ENCODE data around the gene SERAC1.
A peak's percentile ranks its signal among the peaks of the same experiment; 100 is the strongest.

The SERAC1 gene

GRCh38 chr6:158080849-158081656, 87.0 kb downstream of the SERAC1 start:
- DNase-seq (ENCODE audit: low read depth in 2 of 2), result no peak

GRCh38 chr6:158078320-158078719, 89.7 kb downstream of the SERAC1 start:
- DNase-seq (ENCODE audit: low read depth in 2 of 2), result no peak

DNA sequence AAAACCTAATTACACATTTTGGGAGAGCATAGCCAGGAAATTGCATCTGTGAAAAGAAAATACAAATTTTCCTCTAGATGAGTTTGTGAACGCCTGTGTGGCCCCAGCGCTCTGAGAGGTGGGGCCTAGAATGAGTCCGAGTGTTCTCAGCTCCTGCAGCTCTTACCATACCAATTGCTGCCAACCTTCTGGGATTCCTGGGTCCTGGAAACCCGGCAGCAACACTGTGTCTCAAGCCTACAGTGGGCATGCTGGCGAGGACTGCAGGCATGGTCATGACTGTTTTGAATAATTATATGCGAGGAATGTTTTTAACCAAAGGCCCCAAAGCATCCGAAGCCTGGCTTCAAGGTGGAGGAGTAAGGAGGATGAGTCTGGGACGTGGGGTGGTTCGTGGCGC, 90.4 kb downstream of the SERAC1 start:
- DNase-seq (ENCODE audit: low read depth in 2 of 2), result no peak

DNA sequence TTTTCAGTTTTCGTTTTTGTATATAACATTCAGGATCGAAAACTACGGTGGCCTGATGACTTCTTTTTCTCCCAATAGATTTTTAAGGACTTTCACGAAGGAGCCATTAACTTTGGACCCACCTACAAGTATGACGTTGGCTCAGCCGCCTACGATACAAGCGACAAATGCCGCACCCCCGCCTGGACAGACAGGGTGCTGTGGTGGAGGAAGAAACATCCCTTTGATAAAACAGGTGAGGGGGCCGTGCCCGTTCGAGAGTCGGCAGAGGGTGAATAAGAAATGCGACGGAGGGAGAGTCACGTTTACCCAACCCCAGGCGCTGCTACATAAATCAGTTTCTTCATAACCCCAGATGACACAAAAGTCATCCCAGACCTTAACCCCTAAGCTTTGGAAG, 91.5 kb downstream of the SERAC1 start:
- no peak for DNase-seq (ENCODE audit: low read depth in 2 of 2)

- DNase-seq (ENCODE audit: low read depth in 2 of 2), result no peak
Observed at GRCh38 chr6:158073776-158074175, 94.3 kb downstream of the SERAC1 start.

DNA sequence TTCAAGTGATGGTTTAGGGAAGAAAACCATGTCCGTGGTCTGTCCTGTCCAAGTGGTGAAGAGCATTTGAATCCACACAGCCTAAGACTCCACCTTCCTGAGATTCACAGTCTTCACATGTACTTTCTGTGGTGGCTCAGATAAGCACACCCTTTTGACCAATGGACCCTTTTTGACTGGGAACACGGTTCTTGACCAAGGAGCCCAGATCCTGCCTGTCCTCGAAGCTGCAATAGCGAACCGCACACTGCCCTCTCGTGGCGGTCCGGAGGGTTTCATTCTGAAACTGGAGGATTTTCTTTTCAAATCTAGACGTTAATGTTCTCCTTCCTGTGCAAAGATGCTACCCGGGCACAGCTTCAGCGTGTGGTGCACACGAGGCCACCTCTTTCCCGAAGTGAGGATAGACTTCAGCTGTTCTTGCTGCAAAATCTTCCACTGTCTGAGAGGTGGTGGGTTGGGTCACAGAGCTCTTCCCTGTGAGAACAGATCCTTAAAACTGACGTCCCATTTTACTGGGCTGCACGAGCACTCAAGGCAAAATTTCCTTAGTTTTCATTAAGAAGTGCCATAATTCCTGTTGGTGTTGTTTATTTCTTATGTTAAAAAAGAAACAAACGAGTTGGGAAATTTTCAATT, 95.9 kb downstream of the SERAC1 start:
- peak; percentile 32 to 39 for DNase-seq (ENCODE audit: low read depth in 2 of 2)

DNA sequence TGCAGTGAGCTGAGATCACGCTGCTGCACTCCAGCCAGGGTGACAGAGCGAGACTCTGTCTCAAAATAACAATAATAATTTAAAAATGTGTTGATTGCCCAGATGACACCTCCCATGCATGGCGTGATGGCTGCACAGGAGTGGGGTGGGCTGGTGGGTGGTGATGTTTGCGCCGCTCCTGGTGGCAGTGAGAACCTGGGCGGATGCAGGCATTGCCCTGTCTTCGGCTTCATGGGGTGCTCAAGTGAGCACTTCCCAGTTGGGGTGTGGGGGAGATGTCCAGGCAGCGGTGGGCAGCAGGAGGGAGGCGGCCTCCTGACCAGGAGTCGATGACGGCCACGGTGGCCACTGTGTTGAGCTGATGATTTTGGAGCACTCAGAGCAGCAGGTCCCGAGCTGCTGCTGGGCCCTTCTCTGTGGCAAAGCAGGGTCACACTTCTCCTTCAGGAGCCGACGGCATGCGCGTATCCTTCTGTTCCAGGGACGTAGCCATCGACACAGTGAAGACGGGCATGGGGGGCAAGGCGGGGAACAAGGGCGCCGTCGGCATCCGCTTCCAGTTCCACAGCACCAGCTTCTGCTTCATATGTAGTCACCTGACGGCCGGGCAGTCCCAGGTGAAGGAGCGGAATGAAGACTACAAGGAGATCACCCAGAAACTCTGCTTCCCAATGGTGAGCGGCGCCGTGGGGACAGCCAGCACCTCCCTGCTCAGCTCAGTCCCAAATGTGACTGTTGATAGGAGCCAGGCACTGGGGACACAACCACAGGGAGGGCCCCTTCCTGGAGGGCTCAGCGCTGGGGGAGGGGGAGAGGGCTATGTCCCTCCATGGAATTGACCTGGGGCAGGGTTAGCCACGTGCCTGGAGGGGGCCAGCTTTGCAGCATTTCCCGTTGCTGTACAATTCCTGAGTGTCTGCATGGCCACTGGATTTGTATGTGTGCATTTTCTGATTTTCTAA, 96.7 kb downstream of the SERAC1 start:
- no peak for DNase-seq (ENCODE audit: low read depth in 2 of 2)

DNA sequence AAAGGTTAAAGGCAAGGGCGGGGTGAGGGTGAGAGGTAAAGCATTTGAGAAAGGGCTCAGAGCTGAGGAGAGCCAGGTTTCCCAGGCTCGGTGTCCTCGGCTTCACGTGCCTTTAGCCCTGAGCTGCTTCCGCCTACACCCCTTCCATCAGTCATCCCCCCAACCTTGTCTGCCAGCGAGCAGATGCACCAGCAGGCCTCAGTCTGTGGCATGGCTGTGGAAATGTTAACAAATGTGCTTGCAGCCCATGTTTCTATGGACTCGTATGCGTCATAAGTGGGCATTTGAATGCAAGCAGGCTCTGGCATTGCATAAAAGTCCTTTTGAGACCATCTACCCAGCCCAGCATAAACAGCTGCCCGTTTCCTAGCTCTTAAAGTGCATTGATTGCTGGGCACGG, 97.5 kb downstream of the SERAC1 start:
- DNase-seq (ENCODE audit: low read depth in 2 of 2), result no peak

GRCh38 chr6:158069800-158070195, 98.3 kb downstream of the SERAC1 start:
- no peak for DNase-seq (ENCODE audit: low read depth in 2 of 2)

DNA sequence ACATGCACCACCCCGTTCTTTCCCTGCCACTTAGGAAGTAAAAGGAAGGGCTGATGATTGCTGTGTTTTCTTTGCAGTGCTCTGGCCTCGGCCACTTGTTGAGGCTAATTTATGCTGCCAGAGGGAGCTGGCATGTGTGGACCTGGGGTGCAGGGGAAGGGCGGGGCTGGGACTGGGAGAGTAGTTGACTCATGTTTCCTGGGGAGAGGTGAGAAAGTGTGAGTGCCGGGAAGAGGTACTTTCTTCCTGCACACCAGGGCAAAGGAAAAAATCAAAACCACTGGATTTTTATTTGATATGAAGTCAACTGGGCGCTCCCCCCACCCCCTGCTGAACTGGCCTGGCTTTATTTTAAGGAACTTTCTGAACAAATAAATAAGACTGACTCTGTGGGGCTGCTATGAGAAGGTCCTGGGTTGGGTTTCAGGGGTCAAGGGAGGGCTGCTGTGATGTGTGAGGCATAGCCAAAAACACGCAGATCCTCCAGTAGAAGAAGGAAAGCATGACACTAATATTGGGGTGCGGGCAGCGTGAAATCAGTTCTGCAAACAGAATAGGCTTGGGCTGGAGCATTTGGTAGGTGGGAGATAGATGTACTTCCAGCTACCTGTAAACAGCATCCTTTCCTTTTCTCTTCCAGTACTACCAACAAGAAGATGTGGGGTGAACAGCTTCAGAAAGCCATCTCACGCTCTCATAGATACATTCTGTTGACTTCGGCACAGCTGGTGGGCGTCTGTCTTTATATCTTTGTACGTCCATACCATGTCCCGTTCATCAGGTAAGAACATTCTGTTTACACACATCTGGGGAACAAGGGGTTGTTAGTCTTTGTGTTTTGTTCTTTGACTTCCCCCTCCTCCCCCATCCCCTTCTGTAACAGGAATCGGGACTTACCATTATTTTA, 98.9 kb downstream of the SERAC1 start:
- no peak for DNase-seq (ENCODE audit: low read depth in 2 of 2)

GRCh38 chr6:158068156-158068892, 99.7 kb downstream of the SERAC1 start:
- no peak for DNase-seq (ENCODE audit: low read depth in 2 of 2)

DNA sequence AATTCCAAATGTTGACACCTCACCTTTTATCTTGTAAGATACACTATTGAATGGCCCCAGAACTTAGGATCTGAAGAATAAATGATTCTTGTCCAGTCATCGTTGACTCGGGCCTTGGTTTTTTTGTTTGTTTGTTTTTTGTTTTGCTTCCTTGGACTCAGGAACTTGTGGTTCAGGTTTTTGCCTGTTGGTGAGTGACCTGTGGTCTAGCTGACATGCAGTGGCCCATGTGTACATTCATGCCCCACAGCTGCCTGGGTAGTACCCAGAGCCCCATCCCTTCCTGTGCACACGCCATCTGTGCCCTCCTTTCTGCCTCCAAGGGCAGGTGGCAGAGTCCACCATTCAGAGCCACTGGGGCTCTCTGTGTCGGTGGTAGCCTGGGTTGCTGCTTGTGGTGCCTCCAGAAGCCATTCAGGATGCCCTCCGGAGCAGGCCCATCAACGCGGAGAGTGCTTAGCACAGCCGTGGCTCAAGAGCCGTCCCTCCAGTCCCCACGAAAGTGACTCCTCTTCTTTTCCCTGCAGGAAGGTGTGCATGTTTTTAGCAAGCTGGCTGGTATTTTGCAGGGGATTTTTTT, 100.5 kb downstream of the SERAC1 start:
- DNase-seq (ENCODE audit: low read depth in 2 of 2), result no peak

- DNase-seq (ENCODE audit: low read depth in 2 of 2), result no peak
Observed at GRCh38 chr6:158066136-158066781, 101.8 kb downstream of the SERAC1 start.

DNA sequence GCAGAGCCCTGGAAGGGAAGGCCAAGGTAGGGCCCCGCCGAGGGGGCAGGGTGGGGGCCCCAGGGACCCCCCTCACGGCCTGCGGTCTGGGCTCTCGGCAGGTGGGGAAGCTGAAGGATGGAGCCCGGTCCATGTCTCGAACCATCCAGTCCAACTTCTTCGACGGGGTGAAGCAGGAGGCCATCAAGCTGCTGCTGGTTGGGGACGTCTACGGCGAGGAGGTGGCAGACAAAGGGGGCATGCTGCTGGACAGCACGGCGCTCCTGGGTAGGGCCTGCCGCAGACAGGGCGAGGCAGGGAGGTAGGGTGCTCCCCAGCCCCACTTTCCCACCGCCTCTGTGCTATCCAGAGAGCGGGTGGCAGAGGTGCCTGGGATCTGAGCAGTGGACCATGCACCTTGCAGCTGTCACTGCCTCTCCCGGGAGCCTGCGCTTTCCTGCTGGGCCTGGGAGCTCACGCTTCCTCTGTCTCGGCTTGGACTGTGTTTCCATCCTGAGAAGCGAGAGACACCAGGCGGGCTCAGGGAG, 103.3 kb downstream of the SERAC1 start:
- DNase-seq (ENCODE audit: low read depth in 2 of 2), result no peak

DNA sequence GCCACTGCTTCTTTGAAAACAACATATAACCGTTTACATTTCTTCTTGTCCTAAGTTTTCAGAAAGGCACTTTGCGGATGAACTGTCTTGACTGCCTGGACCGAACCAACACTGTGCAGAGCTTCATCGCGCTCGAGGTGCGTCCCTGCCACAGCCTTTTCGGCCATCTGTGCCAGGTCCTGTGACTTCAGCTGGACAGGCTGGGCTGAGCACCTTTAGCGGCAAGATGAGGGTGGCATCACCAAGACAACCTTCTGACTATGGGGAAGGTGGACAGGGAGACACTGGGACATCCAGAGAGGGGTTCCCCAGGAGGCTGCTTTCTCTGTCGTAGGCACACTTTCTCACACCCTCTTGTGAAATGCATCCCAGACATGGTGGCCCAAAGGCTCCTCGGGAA, 104.3 kb downstream of the SERAC1 start:
- DNase-seq (ENCODE audit: low read depth in 2 of 2), result no peak

GRCh38 chr6:158061709-158062461, 106.2 kb downstream of the SERAC1 start:
- no peak for DNase-seq (ENCODE audit: low read depth in 2 of 2)

DNA sequence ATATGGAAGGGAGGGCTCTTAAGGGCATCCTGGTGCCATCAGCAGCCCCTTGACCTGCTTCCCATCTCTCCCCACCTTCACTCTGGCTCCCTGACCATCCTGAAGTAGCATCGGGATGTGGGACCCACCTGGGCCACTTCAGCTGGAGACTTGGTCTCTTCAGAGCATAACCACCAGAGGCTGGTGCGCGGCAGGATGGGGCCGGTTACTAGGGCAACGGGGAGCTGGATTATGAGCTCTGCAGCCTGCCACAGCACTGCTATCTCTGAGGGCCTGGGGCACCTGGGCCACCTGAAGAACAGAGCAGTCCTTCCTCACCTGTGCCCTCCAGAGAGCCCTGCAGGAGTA, 106.7 kb downstream of the SERAC1 start:
- no peak for DNase-seq (ENCODE audit: low read depth in 2 of 2)

GRCh38 chr6:158060455-158061360, 107.4 kb downstream of the SERAC1 start:
- DNase-seq (ENCODE audit: low read depth in 2 of 2), result no peak

Measured in activated CD8-positive, alpha-beta memory T cell treated with anti-CD3 and anti-CD28 coated beads for 4 hours (primary cell).